HG02884 (cell line): ENCODE data around the gene MRPS33.
"Not testable (repeated sequence)": the region's sequence is repeated elsewhere in the genome, so short reads cannot be mapped to it uniquely, and the experiment has no call there.

Experiments
- ATAC-seq: cut with Tn5 transposase; IDR thresholded peaks from one replicate; pipeline ENCODE4 v1.9.1; 2021; ENCODE audit warnings: mild to moderate bottlenecking, moderate library complexity; ENCODE audit not compliant: unreplicated experiment

Gene MRPS33

GRCh38 chr7:140956997-140957396, 57.8 kb downstream of the MRPS33 start:
- not testable (repeated sequence) for ATAC-seq
